Measurements from ENCODE around the gene SEZ6L.

DNA sequence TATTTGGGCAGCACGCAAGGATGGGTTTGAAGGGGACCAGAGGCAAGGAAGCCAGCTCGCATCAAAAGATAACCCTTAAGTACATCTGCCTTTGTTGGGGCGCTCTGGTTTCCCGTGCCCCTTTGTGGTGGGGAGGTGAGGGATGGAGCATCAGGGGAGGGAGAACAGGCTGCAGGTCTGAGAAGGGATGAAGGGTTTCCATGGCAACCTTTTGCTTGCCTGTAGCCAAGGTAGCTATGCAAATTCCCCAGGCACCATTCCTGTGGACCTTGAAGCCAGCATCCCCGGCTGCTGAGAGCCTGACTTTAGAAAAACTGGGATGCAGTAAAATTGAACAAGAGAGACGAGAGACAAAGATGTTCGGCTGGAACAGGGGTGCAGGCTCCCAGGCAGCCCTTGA is 75.7 kb downstream of the SEZ6L start:
- TF ChIP-seq, protein P1, sequence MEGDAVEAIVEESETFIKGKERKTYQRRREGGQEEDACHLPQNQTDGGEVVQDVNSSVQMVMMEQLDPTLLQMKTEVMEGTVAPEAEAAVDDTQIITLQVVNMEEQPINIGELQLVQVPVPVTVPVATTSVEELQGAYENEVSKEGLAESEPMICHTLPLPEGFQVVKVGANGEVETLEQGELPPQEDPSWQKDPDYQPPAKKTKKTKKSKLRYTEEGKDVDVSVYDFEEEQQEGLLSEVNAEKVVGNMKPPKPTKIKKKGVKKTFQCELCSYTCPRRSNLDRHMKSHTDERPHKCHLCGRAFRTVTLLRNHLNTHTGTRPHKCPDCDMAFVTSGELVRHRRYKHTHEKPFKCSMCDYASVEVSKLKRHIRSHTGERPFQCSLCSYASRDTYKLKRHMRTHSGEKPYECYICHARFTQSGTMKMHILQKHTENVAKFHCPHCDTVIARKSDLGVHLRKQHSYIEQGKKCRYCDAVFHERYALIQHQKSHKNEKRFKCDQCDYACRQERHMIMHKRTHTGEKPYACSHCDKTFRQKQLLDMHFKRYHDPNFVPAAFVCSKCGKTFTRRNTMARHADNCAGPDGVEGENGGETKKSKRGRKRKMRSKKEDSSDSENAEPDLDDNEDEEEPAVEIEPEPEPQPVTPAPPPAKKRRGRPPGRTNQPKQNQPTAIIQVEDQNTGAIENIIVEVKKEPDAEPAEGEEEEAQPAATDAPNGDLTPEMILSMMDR (IDR thresholded peaks at IDR 0.05; ENCODE audit: poor library complexity, severe bottlenecking), result no peak
- TF ChIP-seq, protein P2, sequence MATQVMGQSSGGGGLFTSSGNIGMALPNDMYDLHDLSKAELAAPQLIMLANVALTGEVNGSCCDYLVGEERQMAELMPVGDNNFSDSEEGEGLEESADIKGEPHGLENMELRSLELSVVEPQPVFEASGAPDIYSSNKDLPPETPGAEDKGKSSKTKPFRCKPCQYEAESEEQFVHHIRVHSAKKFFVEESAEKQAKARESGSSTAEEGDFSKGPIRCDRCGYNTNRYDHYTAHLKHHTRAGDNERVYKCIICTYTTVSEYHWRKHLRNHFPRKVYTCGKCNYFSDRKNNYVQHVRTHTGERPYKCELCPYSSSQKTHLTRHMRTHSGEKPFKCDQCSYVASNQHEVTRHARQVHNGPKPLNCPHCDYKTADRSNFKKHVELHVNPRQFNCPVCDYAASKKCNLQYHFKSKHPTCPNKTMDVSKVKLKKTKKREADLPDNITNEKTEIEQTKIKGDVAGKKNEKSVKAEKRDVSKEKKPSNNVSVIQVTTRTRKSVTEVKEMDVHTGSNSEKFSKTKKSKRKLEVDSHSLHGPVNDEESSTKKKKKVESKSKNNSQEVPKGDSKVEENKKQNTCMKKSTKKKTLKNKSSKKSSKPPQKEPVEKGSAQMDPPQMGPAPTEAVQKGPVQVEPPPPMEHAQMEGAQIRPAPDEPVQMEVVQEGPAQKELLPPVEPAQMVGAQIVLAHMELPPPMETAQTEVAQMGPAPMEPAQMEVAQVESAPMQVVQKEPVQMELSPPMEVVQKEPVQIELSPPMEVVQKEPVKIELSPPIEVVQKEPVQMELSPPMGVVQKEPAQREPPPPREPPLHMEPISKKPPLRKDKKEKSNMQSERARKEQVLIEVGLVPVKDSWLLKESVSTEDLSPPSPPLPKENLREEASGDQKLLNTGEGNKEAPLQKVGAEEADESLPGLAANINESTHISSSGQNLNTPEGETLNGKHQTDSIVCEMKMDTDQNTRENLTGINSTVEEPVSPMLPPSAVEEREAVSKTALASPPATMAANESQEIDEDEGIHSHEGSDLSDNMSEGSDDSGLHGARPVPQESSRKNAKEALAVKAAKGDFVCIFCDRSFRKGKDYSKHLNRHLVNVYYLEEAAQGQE (IDR thresholded peaks at IDR 0.05; ENCODE audit: borderline replicate concordance), result no peak

Measured in neural cell (in vitro differentiated cells).